ENCODE measurements around the gene RIMS1. TPM values are rescaled to one million over a fixed set of nuclear protein-coding genes. Genes with fewer than 3 reads are reported as not detected.

RIMS1 gene
- total and polyA plus RNA-seq, 2 of the 13 experiments (the other 11 are each of a cell fraction or from before 2014, with no cell fraction given): not detected

DNA sequence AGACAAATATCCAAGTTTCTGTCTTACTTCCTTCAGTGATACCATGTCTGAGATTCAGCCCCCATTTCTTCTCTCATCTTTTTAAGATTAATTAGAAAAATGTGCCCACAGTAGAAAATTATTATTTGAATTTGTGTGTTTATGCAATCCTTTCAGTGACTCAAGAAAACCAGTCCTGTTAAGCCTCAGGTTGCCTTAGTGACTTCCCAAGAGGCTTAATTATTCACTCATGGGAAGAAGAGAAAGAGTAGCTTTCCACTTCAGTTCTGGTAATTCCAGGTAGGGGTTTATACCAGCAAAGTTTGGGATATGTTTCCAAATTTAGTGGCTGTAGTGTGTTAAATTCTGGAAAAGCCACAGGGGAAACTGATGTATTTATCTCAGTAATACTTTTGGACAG lies 149.1 kb downstream of the RIMS1 start:
- DNase-seq (ENCODE audit: low spot score) (no peak), ATAC-seq (no peak), FAIRE-seq (no peak)
- ChIA-PET CTCF (ENCODE audit: low intra/inter-chr PET ratio, low total read pairs) (no interaction called here), POLR2A (no interaction called here)
- BruUV-seq (replicated peaks): no TSS peak
- H4K20me1 ChIP-seq (ENCODE audit: insufficient read depth, low read length): no peaks in the 10 kb centered on the region
- no peaks in the 10 kb centered on the region for H3K9me3 ChIP-seq (ENCODE audit: low read length)
- no peak overlapping the region for H3K4me3 ChIP-seq (replicated peaks in 1 of 3; ENCODE audit: insufficient read depth in 1 of 3, low read depth in 2 of 3, low read length in 3 of 3)
- no peaks in the 10 kb centered on the region for H3K36me3 ChIP-seq (replicated peaks in 1 of 2; ENCODE audit: control insufficient read depth in 1 of 2, insufficient read depth in 2 of 2, low read length in 2 of 2)
- no peaks in the 10 kb centered on the region for H3K79me2 ChIP-seq (ENCODE audit: insufficient read depth, low read length)
- no peaks in the 10 kb centered on the region for H3K4me1 ChIP-seq (ENCODE audit: insufficient read depth, low read length)
- intact Hi-C loops (cut with micrococcal nuclease; ENCODE audit: unreplicated experiment): no loop called here
- H3K27ac ChIP-seq (ENCODE audit: extremely low read length, insufficient read depth, low read length): no peak overlapping the region
- TF ChIP-seq SUZ12 (IDR thresholded peaks at IDR 0.05; ENCODE audit: low read depth, low read length): no peak
- TF ChIP-seq SIN3B (IDR thresholded peaks at IDR 0.05; ENCODE audit: low read length): no peak
- no peak overlapping the region for H3K9ac ChIP-seq (ENCODE audit: insufficient read depth, low read depth, low read length)
- in situ Hi-C loops (cut with HindIII; ENCODE audit: extremely low pct_ligation_motif_present, low pct_unique_long_range_greater_than_20kb): no loop called here
- H2AFZ ChIP-seq (ENCODE audit: low read length): no peak overlapping the region
- no peaks in the 10 kb centered on the region for H3K27me3 ChIP-seq (ENCODE audit: control insufficient read depth in 1 of 2, insufficient read depth in 2 of 2, low read length in 2 of 2)
- no peak overlapping the region for H3K4me2 ChIP-seq (ENCODE audit: low read depth, low read length)

DNA sequence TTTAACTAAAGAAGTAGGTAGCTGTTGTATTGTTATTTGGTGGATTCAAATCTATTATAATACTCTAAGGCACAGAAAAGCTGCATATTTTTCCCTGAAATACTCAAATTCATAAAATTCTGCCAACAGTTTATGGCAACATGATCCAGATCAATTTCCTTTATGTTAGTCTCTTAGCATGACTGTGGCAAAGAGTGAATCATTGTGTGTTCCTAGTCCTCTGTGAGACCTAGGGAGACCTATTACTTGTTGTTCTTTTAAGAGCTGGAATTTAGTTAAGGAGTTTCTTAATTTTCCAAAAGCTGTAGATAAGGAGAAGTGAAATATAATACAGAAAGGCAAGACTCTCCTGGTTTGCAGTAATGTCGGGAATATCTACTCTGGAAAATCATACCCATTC lies 149.6 kb downstream of the RIMS1 start:
- intact Hi-C loops (cut with micrococcal nuclease; ENCODE audit: unreplicated experiment) (no loop called here), in situ Hi-C loops (cut with HindIII; ENCODE audit: extremely low pct_ligation_motif_present, low pct_unique_long_range_greater_than_20kb) (no loop called here)
- no peaks in the 10 kb centered on the region for H4K20me1 ChIP-seq (ENCODE audit: insufficient read depth, low read length)
- no peak overlapping the region for H3K27ac ChIP-seq (ENCODE audit: extremely low read length, insufficient read depth, low read length)
- no peak overlapping the region for H2AFZ ChIP-seq (ENCODE audit: low read length)
- no peak overlapping the region for H3K4me2 ChIP-seq (ENCODE audit: low read depth, low read length)
- ChIA-PET POLR2A (no interaction called here), CTCF (ENCODE audit: low intra/inter-chr PET ratio, low total read pairs) (no interaction called here)
- H3K36me3 ChIP-seq (replicated peaks in 1 of 2; ENCODE audit: control insufficient read depth in 1 of 2, insufficient read depth in 2 of 2, low read length in 2 of 2): no peaks in the 10 kb centered on the region
- no TSS peak for BruUV-seq (replicated peaks)
- no peaks in the 10 kb centered on the region for H3K27me3 ChIP-seq (ENCODE audit: control insufficient read depth in 1 of 2, insufficient read depth in 2 of 2, low read length in 2 of 2)
- H3K9ac ChIP-seq (ENCODE audit: insufficient read depth, low read depth, low read length): no peak overlapping the region
- 6% methylated on average over 1 of the region's 1 CpG for WGBS (ENCODE audit: low lambda C conversion rate)
- ATAC-seq (no peak), DNase-seq (ENCODE audit: low spot score) (no peak), FAIRE-seq (no peak)
- H3K4me1 ChIP-seq (ENCODE audit: insufficient read depth, low read length): no peaks in the 10 kb centered on the region
- H3K4me3 ChIP-seq (replicated peaks in 1 of 3; ENCODE audit: insufficient read depth in 1 of 3, low read depth in 2 of 3, low read length in 3 of 3): no peak overlapping the region
- no peaks in the 10 kb centered on the region for H3K79me2 ChIP-seq (ENCODE audit: insufficient read depth, low read length)
- no peaks in the 10 kb centered on the region for H3K9me3 ChIP-seq (ENCODE audit: low read length)
- TF ChIP-seq NFATC3 (CRISPR knock-in tag; IDR thresholded peaks at IDR 0.05): no peak
- TF ChIP-seq CHD4 (IDR thresholded peaks at IDR 0.05; ENCODE audit: borderline replicate concordance, low read length): no peak
- TF ChIP-seq ZNF790 (CRISPR knock-in tag; IDR thresholded peaks at IDR 0.05; ENCODE audit: borderline replicate concordance): no peak
- TF ChIP-seq ISL2 (CRISPR knock-in tag; IDR thresholded peaks at IDR 0.05): no peak
- no peak for TF ChIP-seq ETV6 (CRISPR knock-in tag; conservative IDR thresholded peaks at IDR 0.05)
- no peak for TF ChIP-seq SNAI1 (CRISPR knock-in tag; IDR thresholded peaks at IDR 0.05; ENCODE audit: borderline replicate concordance)
- TF ChIP-seq, protein P1, sequence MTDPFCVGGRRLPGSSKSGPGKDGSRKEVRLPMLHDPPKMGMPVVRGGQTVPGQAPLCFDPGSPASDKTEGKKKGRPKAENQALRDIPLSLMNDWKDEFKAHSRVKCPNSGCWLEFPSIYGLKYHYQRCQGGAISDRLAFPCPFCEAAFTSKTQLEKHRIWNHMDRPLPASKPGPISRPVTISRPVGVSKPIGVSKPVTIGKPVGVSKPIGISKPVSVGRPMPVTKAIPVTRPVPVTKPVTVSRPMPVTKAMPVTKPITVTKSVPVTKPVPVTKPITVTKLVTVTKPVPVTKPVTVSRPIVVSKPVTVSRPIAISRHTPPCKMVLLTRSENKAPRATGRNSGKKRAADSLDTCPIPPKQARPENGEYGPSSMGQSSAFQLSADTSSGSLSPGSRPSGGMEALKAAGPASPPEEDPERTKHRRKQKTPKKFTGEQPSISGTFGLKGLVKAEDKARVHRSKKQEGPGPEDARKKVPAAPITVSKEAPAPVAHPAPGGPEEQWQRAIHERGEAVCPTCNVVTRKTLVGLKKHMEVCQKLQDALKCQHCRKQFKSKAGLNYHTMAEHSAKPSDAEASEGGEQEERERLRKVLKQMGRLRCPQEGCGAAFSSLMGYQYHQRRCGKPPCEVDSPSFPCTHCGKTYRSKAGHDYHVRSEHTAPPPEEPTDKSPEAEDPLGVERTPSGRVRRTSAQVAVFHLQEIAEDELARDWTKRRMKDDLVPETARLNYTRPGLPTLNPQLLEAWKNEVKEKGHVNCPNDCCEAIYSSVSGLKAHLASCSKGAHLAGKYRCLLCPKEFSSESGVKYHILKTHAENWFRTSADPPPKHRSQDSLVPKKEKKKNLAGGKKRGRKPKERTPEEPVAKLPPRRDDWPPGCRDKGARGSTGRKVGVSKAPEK (CRISPR knock-in tag; IDR thresholded peaks at IDR 0.05; ENCODE audit: borderline replicate concordance): no peak

All from HepG2 (cell line).